SK-N-SH (cell line): ENCODE measurements around the gene CALN1.

Experiments used
- CHD2 ChIP-seq: fragments of 150-350 bp; IDR thresholded peaks from 2 replicates; pipeline ENCODE4 v1.6.1; 2018; ENCODE audit warnings: low read length; ENCODE audit not compliant: partially characterized antibody
- ELF1 ChIP-seq: IDR thresholded peaks from 2 replicates; pipeline ENCODE4 v1.4.0; 2012
- EP300 ChIP-seq, 2 experiments: IDR thresholded peaks; 2 replicates each; pipeline versions ENCODE4 v1.4.0 to v1.6.1; 2012; ENCODE audit warnings: borderline replicate concordance in 1 of 2, low read depth in 1 of 2, low read length in 1 of 2
- POLR2AphosphoS5 ChIP-seq: IDR thresholded peaks from 2 replicates; pipeline ENCODE4 v1.6.1; 2012; ENCODE audit warnings: low read depth, low read length
- RAD21 ChIP-seq: IDR thresholded peaks from 2 replicates; pipeline ENCODE4 v1.6.1; 2012; ENCODE audit warnings: mild to moderate bottlenecking, low read length
- YY1 ChIP-seq: IDR thresholded peaks from 2 replicates; pipeline ENCODE4 v1.4.0; 2012; ENCODE audit warnings: low read depth, mild to moderate bottlenecking
- TF ChIP-seq, protein P1 (sequence below): fragments of 200-600 bp; sonication (generic); IDR thresholded peaks from 2 replicates; pipeline ENCODE4 v1.6.1; 2017; ENCODE audit warnings: antibody characterized with exemption, mild to moderate bottlenecking, moderate library complexity
- TF ChIP-seq, protein P2 (sequence below): fragments of 150-350 bp; IDR thresholded peaks from 2 replicates; pipeline ENCODE4 v1.6.1; 2017; ENCODE audit warnings: antibody characterized with exemption, low read length, low read depth, borderline replicate concordance

DNA sequence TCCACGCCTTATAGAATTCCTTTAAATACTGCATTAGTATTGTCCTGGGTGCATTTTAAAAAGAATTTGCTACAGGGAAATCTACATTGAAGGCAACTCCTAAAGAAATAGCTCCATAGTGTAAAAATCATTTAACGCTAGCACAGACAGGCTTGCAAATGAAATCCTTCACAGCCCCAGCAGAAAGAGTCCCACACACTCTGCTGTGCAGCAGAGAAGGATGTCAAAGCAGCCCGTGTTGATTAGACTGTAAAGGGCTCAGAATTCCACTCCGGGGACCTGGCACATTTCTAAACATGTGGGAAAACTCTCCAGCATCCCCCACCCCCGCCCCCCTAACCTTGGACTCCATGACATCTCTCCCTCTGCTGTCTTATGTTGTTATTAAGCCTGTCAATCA, 176.8 kb downstream of the CALN1 start:
- no peak for TF ChIP-seq EP300 (IDR thresholded peaks at IDR 0.05; ENCODE audit: borderline replicate concordance in 1 of 2, low read depth in 1 of 2, low read length in 1 of 2)
- TF ChIP-seq CHD2 = no peak
- TF ChIP-seq, protein P1, sequence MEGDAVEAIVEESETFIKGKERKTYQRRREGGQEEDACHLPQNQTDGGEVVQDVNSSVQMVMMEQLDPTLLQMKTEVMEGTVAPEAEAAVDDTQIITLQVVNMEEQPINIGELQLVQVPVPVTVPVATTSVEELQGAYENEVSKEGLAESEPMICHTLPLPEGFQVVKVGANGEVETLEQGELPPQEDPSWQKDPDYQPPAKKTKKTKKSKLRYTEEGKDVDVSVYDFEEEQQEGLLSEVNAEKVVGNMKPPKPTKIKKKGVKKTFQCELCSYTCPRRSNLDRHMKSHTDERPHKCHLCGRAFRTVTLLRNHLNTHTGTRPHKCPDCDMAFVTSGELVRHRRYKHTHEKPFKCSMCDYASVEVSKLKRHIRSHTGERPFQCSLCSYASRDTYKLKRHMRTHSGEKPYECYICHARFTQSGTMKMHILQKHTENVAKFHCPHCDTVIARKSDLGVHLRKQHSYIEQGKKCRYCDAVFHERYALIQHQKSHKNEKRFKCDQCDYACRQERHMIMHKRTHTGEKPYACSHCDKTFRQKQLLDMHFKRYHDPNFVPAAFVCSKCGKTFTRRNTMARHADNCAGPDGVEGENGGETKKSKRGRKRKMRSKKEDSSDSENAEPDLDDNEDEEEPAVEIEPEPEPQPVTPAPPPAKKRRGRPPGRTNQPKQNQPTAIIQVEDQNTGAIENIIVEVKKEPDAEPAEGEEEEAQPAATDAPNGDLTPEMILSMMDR = no peak
- TF ChIP-seq POLR2AphosphoS5 = no peak
- no peak for TF ChIP-seq YY1
- TF ChIP-seq, protein P2, sequence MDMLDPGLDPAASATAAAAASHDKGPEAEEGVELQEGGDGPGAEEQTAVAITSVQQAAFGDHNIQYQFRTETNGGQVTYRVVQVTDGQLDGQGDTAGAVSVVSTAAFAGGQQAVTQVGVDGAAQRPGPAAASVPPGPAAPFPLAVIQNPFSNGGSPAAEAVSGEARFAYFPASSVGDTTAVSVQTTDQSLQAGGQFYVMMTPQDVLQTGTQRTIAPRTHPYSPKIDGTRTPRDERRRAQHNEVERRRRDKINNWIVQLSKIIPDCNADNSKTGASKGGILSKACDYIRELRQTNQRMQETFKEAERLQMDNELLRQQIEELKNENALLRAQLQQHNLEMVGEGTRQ = no peak
- no peak for TF ChIP-seq RAD21
- no peak for TF ChIP-seq ELF1
